Hair follicular keratinocyte (primary cell): ENCODE data around the gene RPL21. TPM values are rescaled to one million over a fixed set of nuclear protein-coding genes. Genes with fewer than 3 reads are reported as not detected.

Experiments
- total RNA-seq: library from RNA; depleted of rRNA; stranded (reverse); fragments of >200 nt; gene quantifications from 2 replicates; pipeline ENCODE4 v1.2.3, GENCODE V29; 2015

RPL21 gene
- 1,434 and 1,506 TPM in 2 replicates for total RNA-seq

DNA sequence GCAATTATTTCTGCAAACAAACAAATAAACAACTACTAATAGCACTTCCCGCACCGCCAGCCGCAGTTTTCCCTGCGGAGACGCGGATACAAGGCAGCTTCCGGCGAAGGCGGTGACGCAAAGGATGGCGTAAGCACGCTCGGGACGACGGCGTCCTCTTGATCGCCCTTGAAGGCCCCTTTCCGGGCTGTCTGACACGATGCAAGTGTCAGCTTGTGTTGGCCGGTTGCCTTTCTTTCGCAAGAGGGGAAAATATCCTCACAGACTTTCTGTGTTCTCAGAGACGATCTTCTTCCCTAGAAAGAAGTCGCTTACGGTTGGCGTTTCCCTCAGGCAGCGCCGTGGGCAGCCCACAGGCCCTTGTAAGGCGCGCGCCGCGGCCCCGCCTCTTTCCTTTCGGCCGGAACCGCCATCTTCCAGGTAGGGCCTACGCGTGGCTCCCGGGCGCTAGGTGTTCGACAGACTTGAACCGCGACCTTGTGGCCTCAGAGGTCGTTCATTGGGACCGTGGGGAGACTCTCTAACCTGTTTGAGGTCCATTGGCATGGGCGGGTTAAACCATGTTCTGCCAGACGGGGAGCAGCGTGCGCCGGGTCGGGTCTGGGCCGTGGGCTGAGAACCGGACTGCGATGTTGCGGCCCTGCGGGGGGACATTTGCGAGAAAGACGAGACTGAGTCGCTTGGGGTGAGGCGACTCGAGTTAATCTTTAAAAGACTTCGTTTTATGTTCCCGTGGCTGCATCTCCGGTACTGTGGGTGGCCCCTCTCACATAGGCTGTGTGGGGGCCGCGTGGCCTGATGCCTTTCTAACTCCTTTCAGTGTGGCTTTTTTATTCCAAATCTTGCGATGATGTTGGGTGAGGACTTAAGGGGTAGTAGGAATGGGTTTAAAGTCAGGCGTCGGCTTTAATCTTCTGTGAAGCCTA is at the start of gene RPL21:
RPL21 (plus strand) TSS at position 393 of the 926 bp plus-strand sequence. CDS start 2,219 bp downstream, outside the sequence.

DNA sequence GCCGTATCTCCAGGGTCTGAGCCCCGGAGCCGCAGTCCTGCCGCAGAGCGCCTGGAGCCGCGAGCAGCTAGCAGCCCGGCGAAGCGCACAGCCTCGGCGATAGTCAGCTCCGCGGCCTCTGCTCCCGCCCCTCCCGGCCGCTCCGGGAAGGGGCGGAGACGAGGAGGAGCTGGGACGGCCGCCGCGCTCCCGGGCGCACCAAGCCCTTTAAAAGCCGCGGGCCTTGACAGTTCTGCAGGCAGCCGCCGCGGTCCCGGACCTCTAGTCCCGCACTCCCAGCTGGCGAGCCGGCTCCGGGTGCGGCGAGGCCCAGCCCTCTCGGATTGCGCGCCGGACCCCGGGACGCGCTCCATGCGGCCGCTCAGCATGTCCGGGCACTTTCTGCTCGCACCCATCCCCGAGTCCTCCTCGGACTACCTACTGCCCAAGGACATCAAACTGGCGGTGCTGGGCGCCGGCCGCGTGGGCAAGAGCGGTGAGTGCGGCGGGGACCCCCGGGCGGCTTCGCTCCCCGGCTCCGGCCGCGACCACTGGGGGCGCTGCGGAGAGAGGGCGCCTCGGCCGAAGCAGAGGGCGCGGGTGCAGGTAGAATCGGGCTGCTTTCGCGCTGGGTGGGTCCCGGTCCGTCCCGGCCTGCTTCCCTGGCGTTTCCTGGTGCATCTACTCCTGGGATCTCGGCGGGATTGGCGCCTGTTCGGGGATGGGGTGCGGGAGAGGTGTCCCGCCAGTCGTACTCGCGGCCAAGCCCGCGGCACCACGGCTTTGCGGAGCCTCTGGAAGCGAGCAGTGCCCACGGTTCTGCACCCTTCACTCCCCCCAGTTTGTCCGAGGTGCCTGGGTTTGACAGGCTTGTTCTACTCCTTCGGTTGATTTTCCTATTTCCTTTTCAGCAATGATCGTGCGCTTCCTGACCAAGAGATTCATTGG is 19.5 kb downstream of the RPL21 start, which contains the start of gene RASL11A:
RASL11A (plus strand) TSS at position 237 of the 927 bp plus-strand sequence; CDS start at position 352, 115 bp downstream.

Other genes with a start within 250 kb of the RPL21 start
- gene USP12, start 79.7 kb upstream of the RPL21 start, total RNA-seq: 11.2 and 11.6 TPM in 2 replicates
- gene RASL11A, start 19.3 kb downstream of the RPL21 start, total RNA-seq: 1.7 and 2.5 TPM in 2 replicates
- 170 and 212 TPM in 2 replicates for gene GTF3A, start 173.1 kb downstream of the RPL21 start, total RNA-seq
- 34.4 and 54.4 TPM in 2 replicates for gene MTIF3, start 199.0 kb downstream of the RPL21 start, total RNA-seq